Pulmonary artery endothelial cell (primary cell): ENCODE results near the gene MYT1. TPM values are rescaled to one million over a fixed set of nuclear protein-coding genes. Genes with fewer than 3 reads are reported as not detected.

Source experiments
- total RNA-seq: library from RNA; depleted of rRNA; stranded (reverse); fragments of >200 nt; gene quantifications from 2 replicates; pipeline ENCODE4 v1.2.3, GENCODE V29; 2014

Gene MYT1
- total RNA-seq, 1 donor from 2014 or later, result not detected

Other genes with a start within 250 kb of the MYT1 start
- 28.9 and 30.4 TPM in 2 replicates for gene UCKL1, start 208.0 kb upstream of the MYT1 start, total RNA-seq
- gene ZNF512B, start 194.5 kb upstream of the MYT1 start, total RNA-seq, result 11.7 and 13.1 TPM in 2 replicates
- 1.5 and 2.5 TPM in 2 replicates for gene SAMD10, start 184.8 kb upstream of the MYT1 start, total RNA-seq
- 71.7 and 83.0 TPM in 2 replicates for gene PRPF6, start 183.3 kb upstream of the MYT1 start, total RNA-seq
- 1.7 and 1.9 TPM in 2 replicates for gene C20orf204, start 128.3 kb upstream of the MYT1 start, total RNA-seq
- gene SOX18, start 114.8 kb upstream of the MYT1 start, total RNA-seq, result 11.1 and 27.3 TPM in 2 replicates
- gene TCEA2, start 101.3 kb upstream of the MYT1 start, total RNA-seq, result 18.0 and 27.8 TPM in 2 replicates
- gene RGS19, start 84.9 kb upstream of the MYT1 start, total RNA-seq, result 19.1 and 22.2 TPM in 2 replicates
- gene OPRL1, start 84.4 kb upstream of the MYT1 start, total RNA-seq, result 2.0 and 2.6 TPM in 2 replicates
- not detected in 2 replicates for gene LKAAEAR1, start 80.1 kb upstream of the MYT1 start, total RNA-seq
- not detected in 2 replicates for gene NPBWR2, start 56.9 kb upstream of the MYT1 start, total RNA-seq
- 44.7 and 49.9 TPM in 2 replicates for gene PCMTD2, start 91.3 kb downstream of the MYT1 start, total RNA-seq